ENCODE measurements around the gene CD247.

The CD247 gene

GRCh38 chr1:167517535-167518330, 596 bp downstream of the CD247 start:
- DNase-seq (ENCODE audit: low read depth): no peak
- no peak for TF ChIP-seq CTCF (conservative IDR thresholded peaks at IDR 0.05; ENCODE audit: low read length)
- no peak overlapping the region for H3K4me3 ChIP-seq (ENCODE audit: low read length)

GRCh38 chr1:167516404-167517388, 1.6 kb downstream of the CD247 start:
- H3K4me3 ChIP-seq (ENCODE audit: low read length): no peak overlapping the region
- DNase-seq (ENCODE audit: low read depth): no peak
- TF ChIP-seq CTCF (conservative IDR thresholded peaks at IDR 0.05; ENCODE audit: low read length): no peak

GRCh38 chr1:167515893-167516321, 2.4 kb downstream of the CD247 start:
- no peak for TF ChIP-seq CTCF (conservative IDR thresholded peaks at IDR 0.05; ENCODE audit: low read length)
- no peak for DNase-seq (ENCODE audit: low read depth)
- H3K4me3 ChIP-seq (ENCODE audit: low read length): no peak overlapping the region

GRCh38 chr1:167515461-167515860, 2.9 kb downstream of the CD247 start:
- no peak overlapping the region for H3K4me3 ChIP-seq (ENCODE audit: low read length)
- no peak for DNase-seq (ENCODE audit: low read depth)
- TF ChIP-seq CTCF (conservative IDR thresholded peaks at IDR 0.05; ENCODE audit: low read length): no peak

GRCh38 chr1:167514288-167514687, 4.0 kb downstream of the CD247 start:
- no peak for DNase-seq (ENCODE audit: low read depth)
- TF ChIP-seq CTCF (conservative IDR thresholded peaks at IDR 0.05; ENCODE audit: low read length): no peak
- no peak overlapping the region for H3K4me3 ChIP-seq (ENCODE audit: low read length)

- DNase-seq (ENCODE audit: low read depth): no peak
- TF ChIP-seq CTCF (conservative IDR thresholded peaks at IDR 0.05; ENCODE audit: low read length): no peak
- H3K4me3 ChIP-seq (ENCODE audit: low read length): no peak overlapping the region
Measured at GRCh38 chr1:167512046-167512654, 6.2 kb downstream of the CD247 start.

Data from AG10803 (cell line).